Muscle layer of colon (tissue), 2 donors: ENCODE data around the gene TP53BP2.
A peak's percentile ranks its signal among the peaks of the same experiment; 100 is the strongest.
"Not testable (repeated sequence)": the region's sequence is repeated elsewhere in the genome, so short reads cannot be mapped to it uniquely, and the experiment has no call there.

Experiments used
- H3K27ac ChIP-seq: one replicate; pipeline ENCODE4 v1.7.0; 2013; ENCODE audit warnings: low read depth, mild to moderate bottlenecking, low read length, moderate library complexity
- H3K27me3 ChIP-seq, 2 donors: one replicate each; pipeline ENCODE4 v1.7.0; 2013; ENCODE audit warnings: low read length in 2 of 2, mild to moderate bottlenecking in 2 of 2; ENCODE audit not compliant: insufficient read depth in 2 of 2, control insufficient read depth in 1 of 2
- H3K36me3 ChIP-seq: one replicate; pipeline ENCODE4 v1.7.0; 2013; ENCODE audit warnings: mild to moderate bottlenecking, low read length; ENCODE audit not compliant: insufficient read depth
- H3K4me1 ChIP-seq: one replicate; pipeline ENCODE4 v1.7.0; 2013; ENCODE audit warnings: mild to moderate bottlenecking, low read length; ENCODE audit not compliant: insufficient read depth
- H3K4me3 ChIP-seq, 2 donors: one replicate each; pipeline ENCODE4 v1.7.0; 2013; ENCODE audit warnings: low read length in 2 of 2, low read depth in 1 of 2, mild to moderate bottlenecking in 1 of 2, moderate library complexity in 1 of 2
- H3K9ac ChIP-seq: one replicate; pipeline ENCODE4 v1.7.0; 2013; ENCODE audit warnings: low read length
- H3K9me3 ChIP-seq: one replicate; pipeline ENCODE4 v1.7.0; 2013; ENCODE audit warnings: mild to moderate bottlenecking, low read length
- donor health status: abdominal sarcoma.
- donor health status: Adenocarcinoma of cecum.

Gene TP53BP2

GRCh38 chr1:223845810-223846682 is at the start of gene TP53BP2:
TP53BP2 (minus strand) TSS chr1:223845947; CDS start chr1:223845680, 267 bp downstream.
- Histone ChIP-seq H3K27me3 (no peaks in the 10 kb centered on the region), H3K36me3 (no peaks in the 10 kb centered on the region), H3K27ac (peak within 1 kb of the TSS; percentile 97)

GRCh38 chr1:223890494-223890893 is 44.7 kb upstream of the TP53BP2 start:
- H3K9ac ChIP-seq, H3K27ac ChIP-seq, H3K4me3 ChIP-seq, H3K36me3 ChIP-seq, H3K4me1 ChIP-seq, H3K9me3 ChIP-seq, H3K27me3 ChIP-seq: not testable (repeated sequence)

More at GRCh38 chr1:223845810-223846682, at the start of gene TP53BP2:
- Histone ChIP-seq H3K9ac (peak within 1 kb of the TSS; percentile 72), H3K9me3 (no peaks in the 10 kb centered on the region), H3K4me1 (peaks cover 27% of the 10 kb centered on the region), H3K4me3 (peak within 1 kb of the TSS; percentile 73 to 90)

- H3K9ac ChIP-seq, H3K27ac ChIP-seq, H3K4me3 ChIP-seq, H3K9me3 ChIP-seq, H3K4me1 ChIP-seq, H3K36me3 ChIP-seq, H3K27me3 ChIP-seq: not testable (repeated sequence)
Observed at GRCh38 chr1:223889319-223889718, 43.6 kb upstream of the TP53BP2 start.

GRCh38 chr1:223887747-223888418 is 42.1 kb upstream of the TP53BP2 start:
- no peaks in the 10 kb centered on the region for H3K4me1 ChIP-seq
- no peak overlapping the region for H3K9ac ChIP-seq
- H3K9me3 ChIP-seq: no peaks in the 10 kb centered on the region
- no peaks in the 10 kb centered on the region for H3K27me3 ChIP-seq
- no peak overlapping the region for H3K4me3 ChIP-seq
- no peak overlapping the region for H3K27ac ChIP-seq
- H3K36me3 ChIP-seq: no peaks in the 10 kb centered on the region

- Histone ChIP-seq H3K27me3 (no peaks in the 10 kb centered on the region), H3K9ac (no peak overlapping the region), H3K36me3 (no peaks in the 10 kb centered on the region)
Observed at GRCh38 chr1:223886516-223886921, 40.8 kb upstream of the TP53BP2 start.

GRCh38 chr1:223885614-223886013 is 39.9 kb upstream of the TP53BP2 start:
- no peaks in the 10 kb centered on the region for H3K27me3 ChIP-seq
- H3K36me3 ChIP-seq: no peaks in the 10 kb centered on the region
- H3K9me3 ChIP-seq: no peaks in the 10 kb centered on the region
- no peak overlapping the region for H3K27ac ChIP-seq
- H3K4me3 ChIP-seq: no peak overlapping the region
- no peak overlapping the region for H3K9ac ChIP-seq
- H3K4me1 ChIP-seq: no peaks in the 10 kb centered on the region

More at GRCh38 chr1:223886516-223886921, 40.8 kb upstream of the TP53BP2 start:
- Histone ChIP-seq H3K4me3 (no peak overlapping the region), H3K27ac (no peak overlapping the region), H3K9me3 (no peaks in the 10 kb centered on the region), H3K4me1 (no peaks in the 10 kb centered on the region)

GRCh38 chr1:223878598-223879325 is 33.0 kb upstream of the TP53BP2 start:
- no peaks in the 10 kb centered on the region for H3K4me1 ChIP-seq
- H3K4me3 ChIP-seq: no peak overlapping the region
- no peaks in the 10 kb centered on the region for H3K9me3 ChIP-seq
- no peak overlapping the region for H3K9ac ChIP-seq
- no peaks in the 10 kb centered on the region for H3K27me3 ChIP-seq
- H3K36me3 ChIP-seq: no peaks in the 10 kb centered on the region
- no peak overlapping the region for H3K27ac ChIP-seq

- H3K27ac ChIP-seq: no peak overlapping the region
- no peaks in the 10 kb centered on the region for H3K9me3 ChIP-seq
- H3K9ac ChIP-seq: no peak overlapping the region
- no peak overlapping the region for H3K4me3 ChIP-seq
- H3K4me1 ChIP-seq: no peaks in the 10 kb centered on the region
- no peaks in the 10 kb centered on the region for H3K36me3 ChIP-seq
- no peaks in the 10 kb centered on the region for H3K27me3 ChIP-seq
Observed at GRCh38 chr1:223877804-223878203, 32.1 kb upstream of the TP53BP2 start.

- Histone ChIP-seq H3K27me3 (no peaks in the 10 kb centered on the region), H3K4me3 (no peak overlapping the region), H3K4me1 (no peaks in the 10 kb centered on the region), H3K36me3 (no peaks in the 10 kb centered on the region), H3K9me3 (no peaks in the 10 kb centered on the region), H3K27ac (no peak overlapping the region), H3K9ac (no peak overlapping the region)
Observed at GRCh38 chr1:223876590-223876989, 30.8 kb upstream of the TP53BP2 start.

- no peak overlapping the region for H3K9ac ChIP-seq
- H3K4me1 ChIP-seq: no peaks in the 10 kb centered on the region
- no peaks in the 10 kb centered on the region for H3K9me3 ChIP-seq
- no peaks in the 10 kb centered on the region for H3K27me3 ChIP-seq
- no peak overlapping the region for H3K27ac ChIP-seq
- no peak overlapping the region for H3K4me3 ChIP-seq
- H3K36me3 ChIP-seq: no peaks in the 10 kb centered on the region
Observed at GRCh38 chr1:223873044-223873443, 27.3 kb upstream of the TP53BP2 start.

GRCh38 chr1:223872308-223872901 is 26.7 kb upstream of the TP53BP2 start:
- H3K27me3 ChIP-seq: no peaks in the 10 kb centered on the region
- no peak overlapping the region for H3K4me3 ChIP-seq
- no peaks in the 10 kb centered on the region for H3K9me3 ChIP-seq
- no peaks in the 10 kb centered on the region for H3K4me1 ChIP-seq
- no peak overlapping the region for H3K9ac ChIP-seq
- no peak overlapping the region for H3K27ac ChIP-seq
- H3K36me3 ChIP-seq: no peaks in the 10 kb centered on the region
